ENCODE measurements around the gene TMEM9B. TPM values are rescaled to one million over a fixed set of nuclear protein-coding genes. Genes with fewer than 3 reads are reported as not detected.

The TMEM9B gene
- total and polyA plus RNA-seq, 9 of the 15 experiments (the other 6 are each of a cell fraction or from before 2014, with no cell fraction given): 7.7 to 20.0 (median 14.0) TPM

- TF ChIP-seq KLF6 (CRISPR knock-in tag; IDR thresholded peaks at IDR 0.05; ENCODE audit: borderline replicate concordance) (0 out of 2 replicates have a peak, but pooled peaks have one; percentile 47), MEIS2 (IDR thresholded peaks at IDR 0.05; ENCODE audit: partially characterized antibody) (no peak), HLTF (IDR thresholded peaks at IDR 0.05) (no peak), FOSL1 (tag; conservative IDR thresholded peaks at IDR 0.05) (peak; percentile 63), NCOA6 (IDR thresholded peaks at IDR 0.05) (peak; percentile 81), TBP (optimal IDR thresholded peaks at IDR 0.05; ENCODE audit: low read depth, low read length) (peak; percentile 97), RCOR1 (IDR thresholded peaks at IDR 0.05; ENCODE audit: borderline replicate concordance in 1 of 2, low read depth in 2 of 2, low read length in 2 of 2) (no peak), XRCC5 (IDR thresholded peaks at IDR 0.05; ENCODE audit: low read depth, low read length) (no peak), GATA2 (CRISPR knock-in tag; IDR thresholded peaks at IDR 0.05) (no peak), HDGF (IDR thresholded peaks at IDR 0.05) (no peak), TAF1 (IDR thresholded peaks at IDR 0.05; ENCODE audit: control insufficient read depth, extremely low read depth, insufficient read depth, low read length, severe bottlenecking) (peak; percentile 64), NCOR1 (IDR thresholded peaks at IDR 0.05) (no peak), KDM5B (IDR thresholded peaks at IDR 0.05; ENCODE audit: insufficient replicate concordance, low read depth, low read length) (peak; percentile 86), E2F1 (CRISPR knock-in tag; IDR thresholded peaks at IDR 0.05) (peak; percentile 78), HMG20A (CRISPR knock-in tag; conservative IDR thresholded peaks at IDR 0.05) (no peak), SRSF3 (IDR thresholded peaks at IDR 0.05; ENCODE audit: insufficient read depth, low read length) (no peak), ZNF583 (CRISPR knock-in tag; IDR thresholded peaks at IDR 0.05) (0 out of 2 replicates have a peak, but pooled peaks have one; percentile 57), SMARCC2 (IDR thresholded peaks at IDR 0.05; ENCODE audit: low read depth) (no peak), FOXA3 (CRISPR knock-in tag; conservative IDR thresholded peaks at IDR 0.05 in 1 of 2, IDR thresholded peaks at IDR 0.05 in 1 of 2) (peak in 1 of 2 experiments; percentile 71; a peak in 1 of 4 replicates), SUPT5H (IDR thresholded peaks at IDR 0.05) (peak; percentile 77), RBBP5 (IDR thresholded peaks at IDR 0.05; ENCODE audit: borderline replicate concordance, insufficient read depth, low read length, poor library complexity, severe bottlenecking) (peak; percentile 75), CTBP1 (IDR thresholded peaks at IDR 0.05; ENCODE audit: borderline replicate concordance) (peak; percentile 68; the same call in 1 of the 2 replicates)
- TF ChIP-seq, protein P1, sequence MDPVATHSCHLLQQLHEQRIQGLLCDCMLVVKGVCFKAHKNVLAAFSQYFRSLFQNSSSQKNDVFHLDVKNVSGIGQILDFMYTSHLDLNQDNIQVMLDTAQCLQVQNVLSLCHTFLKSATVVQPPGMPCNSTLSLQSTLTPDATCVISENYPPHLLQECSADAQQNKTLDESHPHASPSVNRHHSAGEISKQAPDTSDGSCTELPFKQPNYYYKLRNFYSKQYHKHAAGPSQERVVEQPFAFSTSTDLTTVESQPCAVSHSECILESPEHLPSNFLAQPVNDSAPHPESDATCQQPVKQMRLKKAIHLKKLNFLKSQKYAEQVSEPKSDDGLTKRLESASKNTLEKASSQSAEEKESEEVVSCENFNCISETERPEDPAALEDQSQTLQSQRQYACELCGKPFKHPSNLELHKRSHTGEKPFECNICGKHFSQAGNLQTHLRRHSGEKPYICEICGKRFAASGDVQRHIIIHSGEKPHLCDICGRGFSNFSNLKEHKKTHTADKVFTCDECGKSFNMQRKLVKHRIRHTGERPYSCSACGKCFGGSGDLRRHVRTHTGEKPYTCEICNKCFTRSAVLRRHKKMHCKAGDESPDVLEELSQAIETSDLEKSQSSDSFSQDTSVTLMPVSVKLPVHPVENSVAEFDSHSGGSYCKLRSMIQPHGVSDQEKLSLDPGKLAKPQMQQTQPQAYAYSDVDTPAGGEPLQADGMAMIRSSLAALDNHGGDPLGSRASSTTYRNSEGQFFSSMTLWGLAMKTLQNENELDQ (CRISPR knock-in tag; IDR thresholded peaks at IDR 0.05; ENCODE audit: borderline replicate concordance): no peak
Measured at GRCh38 chr11:9003573-9004182, 39.4 kb upstream of the TMEM9B start, which contains the start of gene NRIP3 (continued).

Data from K562 (cell line).